ENCODE data around the gene TMEM94.

DNA sequence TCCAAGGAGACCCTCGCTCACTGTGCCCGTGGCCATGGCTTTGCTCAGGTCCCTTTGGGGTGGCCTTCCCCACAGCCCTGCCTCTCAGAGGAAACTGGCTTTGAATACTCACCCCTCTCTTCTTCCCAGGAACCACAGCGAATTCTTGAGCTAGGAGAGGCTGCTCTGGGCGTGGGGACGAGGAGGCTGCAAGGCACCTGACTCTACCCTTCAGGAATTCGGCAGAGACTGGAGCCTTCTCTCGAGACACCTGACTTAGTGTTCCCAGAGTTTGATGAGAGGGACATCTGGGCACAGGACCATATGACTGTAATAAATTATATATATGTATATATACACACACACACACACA, 75.3 kb downstream of the TMEM94 start:
- TF ChIP-seq, protein P1, sequence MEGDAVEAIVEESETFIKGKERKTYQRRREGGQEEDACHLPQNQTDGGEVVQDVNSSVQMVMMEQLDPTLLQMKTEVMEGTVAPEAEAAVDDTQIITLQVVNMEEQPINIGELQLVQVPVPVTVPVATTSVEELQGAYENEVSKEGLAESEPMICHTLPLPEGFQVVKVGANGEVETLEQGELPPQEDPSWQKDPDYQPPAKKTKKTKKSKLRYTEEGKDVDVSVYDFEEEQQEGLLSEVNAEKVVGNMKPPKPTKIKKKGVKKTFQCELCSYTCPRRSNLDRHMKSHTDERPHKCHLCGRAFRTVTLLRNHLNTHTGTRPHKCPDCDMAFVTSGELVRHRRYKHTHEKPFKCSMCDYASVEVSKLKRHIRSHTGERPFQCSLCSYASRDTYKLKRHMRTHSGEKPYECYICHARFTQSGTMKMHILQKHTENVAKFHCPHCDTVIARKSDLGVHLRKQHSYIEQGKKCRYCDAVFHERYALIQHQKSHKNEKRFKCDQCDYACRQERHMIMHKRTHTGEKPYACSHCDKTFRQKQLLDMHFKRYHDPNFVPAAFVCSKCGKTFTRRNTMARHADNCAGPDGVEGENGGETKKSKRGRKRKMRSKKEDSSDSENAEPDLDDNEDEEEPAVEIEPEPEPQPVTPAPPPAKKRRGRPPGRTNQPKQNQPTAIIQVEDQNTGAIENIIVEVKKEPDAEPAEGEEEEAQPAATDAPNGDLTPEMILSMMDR (IDR thresholded peaks at IDR 0.05): no peak
- no peak for TF ChIP-seq POLR2A (IDR thresholded peaks at IDR 0.05)
